Cardiac fibroblast (primary cell): ENCODE results near the gene AGPAT2.

Source experiments
- DNase-seq, 2 donors: peaks; one replicate each; pipeline versions ENCODE4 v3.0.0 to v3.0.0-alpha.2; 2010; ENCODE audit warnings: low read depth in 2 of 2
- H3K4me3 ChIP-seq, 2 donors: replicated peaks in 1 of 2; 1 replicate in 1 of 2; 2 replicates in 1 of 2; pipeline ENCODE4 v1.5.1; 2011; ENCODE audit warnings: low read depth in 2 of 2, low read length in 2 of 2, mild to moderate bottlenecking in 2 of 2, moderate library complexity in 1 of 2
- CTCF ChIP-seq: IDR thresholded peaks from one replicate; pipeline ENCODE4 v1.5.1; 2011; ENCODE audit warnings: low read depth, mild to moderate bottlenecking, low read length, inconsistent platforms

AGPAT2 gene

GRCh38 chr9:136724772-136725171 is 37.5 kb upstream of the AGPAT2 start:
- DNase-seq: no peak
- no peak overlapping the region for H3K4me3 ChIP-seq
- TF ChIP-seq CTCF: no peak

- TF ChIP-seq CTCF: no peak
- H3K4me3 ChIP-seq: no peak overlapping the region
- DNase-seq: no peak
Measured at GRCh38 chr9:136723989-136724388, 36.7 kb upstream of the AGPAT2 start.

- no peak for TF ChIP-seq CTCF
- DNase-seq: no peak
- no peak overlapping the region for H3K4me3 ChIP-seq
Measured at GRCh38 chr9:136723362-136723976, 36.2 kb upstream of the AGPAT2 start.

GRCh38 chr9:136722969-136723356 is 35.7 kb upstream of the AGPAT2 start:
- DNase-seq: no peak
- TF ChIP-seq CTCF: no peak

GRCh38 chr9:136722093-136722968 is 35.1 kb upstream of the AGPAT2 start:
- DNase-seq: no peak
- TF ChIP-seq CTCF: no peak
- H3K4me3 ChIP-seq: no peak overlapping the region

More at GRCh38 chr9:136722969-136723356, 35.7 kb upstream of the AGPAT2 start:
- H3K4me3 ChIP-seq: no peak overlapping the region

- no peak overlapping the region for H3K4me3 ChIP-seq
- no peak for TF ChIP-seq CTCF
- peak; percentile 73 to 91 for DNase-seq
Measured at GRCh38 chr9:136721339-136722092, 34.3 kb upstream of the AGPAT2 start.
